GM18867 (cell line): ENCODE measurements around the gene GRIA3.
A peak's percentile ranks its signal among the peaks of the same experiment; 100 is the strongest.
"Not testable (repeated sequence)": the region's sequence is repeated elsewhere in the genome, so short reads cannot be mapped to it uniquely, and the experiment has no call there.

Experiments used
- ATAC-seq: cut with Tn5 transposase; IDR thresholded peaks from one replicate; pipeline ENCODE4 v1.9.1; 2021; ENCODE audit warnings: mild to moderate bottlenecking, moderate library complexity; ENCODE audit not compliant: unreplicated experiment

GRIA3 gene

DNA sequence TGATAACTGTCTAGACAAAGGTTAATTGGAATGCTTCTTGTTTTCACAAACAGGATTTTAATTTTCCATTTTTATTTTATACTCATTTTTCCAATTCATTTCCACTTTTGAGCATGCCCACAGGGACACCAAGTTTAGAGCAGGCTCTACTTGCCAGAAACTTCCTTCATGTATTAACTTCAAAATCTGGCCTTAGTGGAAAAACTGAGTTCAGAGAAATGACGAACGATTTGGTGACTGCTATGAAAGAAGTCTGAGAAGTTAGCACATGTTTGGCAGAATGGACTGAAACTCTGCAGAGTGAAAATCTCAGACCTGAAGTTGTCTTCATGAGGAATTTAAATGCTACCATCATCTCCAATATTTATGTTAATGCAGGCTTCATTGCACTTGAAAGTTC, 334.7 kb downstream of the GRIA3 start:
- no peak for ATAC-seq

DNA sequence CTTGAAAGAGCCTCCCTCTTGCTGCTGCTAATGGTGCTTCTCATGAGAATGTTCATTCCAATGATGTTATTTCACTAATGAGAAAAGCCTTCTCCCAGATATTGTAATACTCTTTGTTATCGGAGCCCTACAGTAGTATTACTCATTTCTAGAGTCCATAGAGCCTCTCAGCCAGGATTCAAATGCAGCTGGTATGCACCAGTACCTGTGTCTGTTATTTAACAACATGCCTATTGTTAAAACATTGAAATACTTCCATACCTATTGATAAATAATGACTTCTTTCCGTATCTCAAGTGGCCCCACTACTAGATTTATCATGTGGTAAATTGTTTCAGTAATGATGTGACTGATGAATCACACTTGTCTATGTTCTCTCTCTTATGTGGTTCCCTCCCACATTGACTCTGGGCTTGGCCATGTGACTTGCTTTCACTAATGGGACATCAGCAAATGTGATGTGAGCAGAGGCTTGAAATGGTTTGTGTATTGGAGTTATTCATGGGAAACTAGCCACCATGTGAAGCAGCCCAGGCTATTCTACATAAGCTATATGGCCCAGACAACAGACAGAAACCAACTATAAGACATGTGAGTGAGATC, 341.1 kb downstream of the GRIA3 start:
- ATAC-seq = peak; percentile 38

- not testable (repeated sequence) for ATAC-seq
Observed at GRCh38 chrX:123530726-123531125, 346.6 kb downstream of the GRIA3 start.
